ENCODE results near the gene MICAL3.

The MICAL3 gene

DNA sequence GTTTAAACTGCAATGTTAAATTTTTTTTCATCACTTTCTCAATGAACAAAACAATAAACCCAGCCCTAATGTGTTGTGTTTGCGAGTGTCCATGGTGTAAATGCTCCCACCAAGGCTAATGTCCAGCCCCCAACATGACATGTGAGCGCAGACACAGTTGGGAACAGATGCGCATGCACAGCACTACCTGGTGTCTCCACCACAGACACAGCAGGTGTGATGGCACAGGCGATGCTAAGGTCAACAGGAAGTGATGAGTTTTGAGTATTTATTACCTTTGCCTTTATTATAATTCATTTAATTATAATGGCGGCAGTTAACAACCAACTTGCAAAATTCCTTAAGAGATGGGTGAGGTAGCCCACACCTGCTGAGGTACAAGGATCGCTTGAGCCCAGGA, 42.9 kb downstream of the MICAL3 start:
- no peak for DNase-seq
- H3K27me3 Mint-ChIP-seq (ENCODE audit: low read depth, poor library complexity), result peaks cover 6% of the 10 kb centered on the region
- H3K4me3 Mint-ChIP-seq, result no peak overlapping the region
- H3K9me3 Mint-ChIP-seq, result peaks cover 7% of the 10 kb centered on the region
- TF ChIP-seq, protein P1, sequence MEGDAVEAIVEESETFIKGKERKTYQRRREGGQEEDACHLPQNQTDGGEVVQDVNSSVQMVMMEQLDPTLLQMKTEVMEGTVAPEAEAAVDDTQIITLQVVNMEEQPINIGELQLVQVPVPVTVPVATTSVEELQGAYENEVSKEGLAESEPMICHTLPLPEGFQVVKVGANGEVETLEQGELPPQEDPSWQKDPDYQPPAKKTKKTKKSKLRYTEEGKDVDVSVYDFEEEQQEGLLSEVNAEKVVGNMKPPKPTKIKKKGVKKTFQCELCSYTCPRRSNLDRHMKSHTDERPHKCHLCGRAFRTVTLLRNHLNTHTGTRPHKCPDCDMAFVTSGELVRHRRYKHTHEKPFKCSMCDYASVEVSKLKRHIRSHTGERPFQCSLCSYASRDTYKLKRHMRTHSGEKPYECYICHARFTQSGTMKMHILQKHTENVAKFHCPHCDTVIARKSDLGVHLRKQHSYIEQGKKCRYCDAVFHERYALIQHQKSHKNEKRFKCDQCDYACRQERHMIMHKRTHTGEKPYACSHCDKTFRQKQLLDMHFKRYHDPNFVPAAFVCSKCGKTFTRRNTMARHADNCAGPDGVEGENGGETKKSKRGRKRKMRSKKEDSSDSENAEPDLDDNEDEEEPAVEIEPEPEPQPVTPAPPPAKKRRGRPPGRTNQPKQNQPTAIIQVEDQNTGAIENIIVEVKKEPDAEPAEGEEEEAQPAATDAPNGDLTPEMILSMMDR (IDR thresholded peaks at IDR 0.05), result no peak
- no peak overlapping the region for H3K27ac Mint-ChIP-seq
- H3K4me1 Mint-ChIP-seq, result peaks cover 24% of the 10 kb centered on the region
- H3K36me3 Mint-ChIP-seq (ENCODE audit: low read depth), result peaks cover 5% of the 10 kb centered on the region

DNA sequence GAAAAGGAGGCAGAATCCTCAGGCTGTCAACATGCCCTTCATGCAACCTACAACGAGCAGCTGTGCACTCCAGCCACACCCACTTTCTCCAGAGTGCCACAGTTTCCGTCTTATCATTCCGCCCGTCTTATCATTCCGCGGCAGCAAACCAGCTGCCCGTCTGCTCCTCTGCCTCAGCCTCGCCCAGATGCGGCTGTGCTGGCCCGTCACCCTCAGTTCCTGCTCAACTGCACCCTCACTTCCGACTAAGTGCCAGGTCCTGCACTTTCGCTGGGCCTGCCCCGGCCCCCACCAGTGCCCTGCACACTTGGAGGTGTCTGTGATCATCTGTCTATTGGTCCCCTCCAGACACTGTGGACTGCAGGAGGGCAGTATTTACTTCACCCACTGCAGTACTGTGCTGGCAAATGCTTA, 43.7 kb downstream of the MICAL3 start:
- Mint-ChIP-seq H3K9me3 (peaks cover 7% of the 10 kb centered on the region), H3K27ac (peak overlapping the region; percentile 27), H3K27me3 (ENCODE audit: low read depth, poor library complexity) (peaks cover 6% of the 10 kb centered on the region), H3K4me3 (no peak overlapping the region), H3K36me3 (ENCODE audit: low read depth) (peaks cover 5% of the 10 kb centered on the region), H3K4me1 (peaks cover 23% of the 10 kb centered on the region)
- TF ChIP-seq, protein P1 (IDR thresholded peaks at IDR 0.05), result no peak
- no peak for DNase-seq

DNA sequence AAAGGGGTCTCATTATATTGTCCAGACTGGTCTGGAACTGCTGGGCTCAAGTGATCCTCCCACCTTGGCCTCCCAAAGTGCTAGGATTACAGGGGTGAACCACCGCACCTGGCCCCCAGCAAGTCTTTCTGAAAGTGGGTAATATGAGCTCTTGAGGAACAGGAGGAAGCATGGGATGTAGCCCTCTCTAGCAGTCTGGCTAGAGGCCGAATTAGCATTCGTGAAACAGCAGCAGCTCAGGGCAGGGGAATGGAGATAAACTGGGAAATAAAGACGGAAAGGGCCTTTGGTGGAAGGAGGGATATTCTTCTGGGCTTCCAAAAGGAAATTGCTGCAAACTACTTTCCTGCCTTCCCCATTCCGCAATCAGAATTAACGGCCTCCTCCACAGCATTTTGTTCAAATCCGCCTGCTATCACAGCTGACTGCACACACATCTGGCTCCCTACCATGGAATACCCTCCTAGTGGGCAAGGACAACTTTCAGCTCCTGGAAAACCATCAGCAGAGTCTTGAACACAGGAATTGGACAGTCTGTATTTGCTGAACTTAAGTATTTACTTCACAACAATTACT, 44.3 kb downstream of the MICAL3 start:
- Mint-ChIP-seq H3K4me1 (peaks cover 18% of the 10 kb centered on the region), H3K36me3 (ENCODE audit: low read depth) (peaks cover 5% of the 10 kb centered on the region), H3K4me3 (no peak overlapping the region), H3K27ac (no peak overlapping the region), H3K27me3 (ENCODE audit: low read depth, poor library complexity) (peaks cover 6% of the 10 kb centered on the region), H3K9me3 (peaks cover 7% of the 10 kb centered on the region)
- TF ChIP-seq, protein P1 (IDR thresholded peaks at IDR 0.05), result no peak
- DNase-seq, result no peak

DNA sequence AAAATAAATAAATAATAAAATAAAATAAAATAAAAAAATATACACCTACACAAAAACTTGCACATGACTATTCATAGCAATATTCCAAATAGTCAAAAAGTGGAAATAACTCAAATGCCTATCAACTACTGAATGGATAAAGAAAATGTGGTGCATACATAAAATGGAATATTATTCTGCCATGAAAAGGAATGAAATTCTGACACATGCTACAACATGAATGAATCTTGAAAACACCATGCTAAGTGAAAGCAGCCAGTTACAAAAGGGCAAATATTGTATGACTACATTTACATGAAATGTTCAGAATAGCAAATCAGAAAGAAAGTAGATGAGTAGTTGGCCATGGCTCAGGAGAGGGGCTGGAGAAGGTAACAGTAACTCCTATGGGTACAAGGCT, 46.3 kb downstream of the MICAL3 start:
- Mint-ChIP-seq H3K27me3 (ENCODE audit: low read depth, poor library complexity) (peaks cover 2% of the 10 kb centered on the region), H3K9me3 (peaks cover 7% of the 10 kb centered on the region)

DNA sequence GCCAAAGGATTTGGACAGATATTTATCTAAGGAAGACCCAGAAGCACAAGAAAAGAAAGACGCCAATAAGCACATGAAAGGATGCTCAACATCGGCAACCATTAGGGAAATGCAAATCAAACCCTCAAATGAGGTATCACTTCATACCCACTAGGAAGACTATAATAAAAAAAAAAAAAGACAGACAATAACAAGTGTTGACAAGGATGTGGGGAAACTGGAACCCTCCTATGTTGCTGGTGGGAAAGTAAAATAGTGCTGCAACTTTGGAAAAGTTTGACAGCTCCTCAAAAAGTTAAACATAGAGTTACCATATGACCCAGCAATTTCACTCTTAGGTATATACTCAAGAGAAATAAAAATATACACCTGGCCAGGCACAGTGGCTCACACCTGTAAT, 47.0 kb downstream of the MICAL3 start:
- DNase-seq, result no peak
- TF ChIP-seq, protein P1 (IDR thresholded peaks at IDR 0.05), result no peak
- H3K27me3 Mint-ChIP-seq (ENCODE audit: low read depth, poor library complexity), result peaks cover 2% of the 10 kb centered on the region
- H3K36me3 Mint-ChIP-seq (ENCODE audit: low read depth), result peaks cover 5% of the 10 kb centered on the region
- peaks cover 22% of the 10 kb centered on the region for H3K4me1 Mint-ChIP-seq
- H3K9me3 Mint-ChIP-seq, result peaks cover 7% of the 10 kb centered on the region
- no peak overlapping the region for H3K4me3 Mint-ChIP-seq
- H3K27ac Mint-ChIP-seq, result no peak overlapping the region

More for the DNA sequence above, 46.3 kb downstream of the MICAL3 start:
- no peak for DNase-seq
- Mint-ChIP-seq H3K4me1 (peaks cover 15% of the 10 kb centered on the region), H3K27ac (no peak overlapping the region), H3K36me3 (ENCODE audit: low read depth) (peaks cover 5% of the 10 kb centered on the region), H3K4me3 (no peak overlapping the region)
- TF ChIP-seq, protein P1 (IDR thresholded peaks at IDR 0.05), result no peak

DNA sequence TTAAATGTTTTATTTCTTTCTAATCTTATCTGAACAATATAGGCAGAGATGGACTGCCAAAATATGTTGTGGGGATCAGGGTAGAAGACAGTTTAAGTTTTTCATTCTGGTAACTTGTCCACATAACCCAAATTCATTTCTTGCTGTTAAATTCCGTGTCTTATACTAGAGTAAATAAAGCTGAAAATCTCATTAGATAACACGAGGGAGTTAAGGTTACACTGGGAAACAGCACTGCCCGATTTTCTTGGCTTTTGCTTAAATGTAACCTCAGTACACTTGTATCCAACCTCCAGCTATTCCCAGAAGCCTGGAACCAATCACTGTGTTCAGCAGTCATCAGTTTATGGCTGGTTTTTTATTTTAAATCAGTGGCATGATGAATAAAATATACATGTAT, 48.2 kb downstream of the MICAL3 start:
- Mint-ChIP-seq H3K4me1 (peaks cover 35% of the 10 kb centered on the region), H3K27ac (peak overlapping the region; percentile 36), H3K27me3 (ENCODE audit: low read depth, poor library complexity) (peaks cover 2% of the 10 kb centered on the region), H3K4me3 (no peak overlapping the region), H3K36me3 (ENCODE audit: low read depth) (peaks cover 5% of the 10 kb centered on the region), H3K9me3 (peaks cover 7% of the 10 kb centered on the region)
- DNase-seq, result no peak
- TF ChIP-seq, protein P1 (IDR thresholded peaks at IDR 0.05), result no peak
